Vagina (tissue), 2 donors: ENCODE results near the gene MYH14.

Experiments
- POLR2A ChIP-seq, 2 donors: fragments of 450-650 bp; IDR thresholded peaks; one replicate each; pipeline ENCODE4 v1.6.1; 2017; ENCODE audit warnings: antibody characterized with exemption in 2 of 2, mild to moderate bottlenecking in 2 of 2, moderate library complexity in 2 of 2
- POLR2AphosphoS5 ChIP-seq, 2 donors: sonication (generic); formaldehyde crosslinking; IDR thresholded peaks; one replicate each; pipeline ENCODE4 v1.9.0; 2017; ENCODE audit warnings: antibody characterized with exemption in 2 of 2, mild to moderate bottlenecking in 2 of 2, low read depth in 1 of 2; ENCODE audit not compliant: insufficient read depth in 1 of 2
- TF ChIP-seq, protein P1 (sequence below), 3 experiments: fragments of 450-650 bp in 2 of 3; fragments of 200-600 bp in 1 of 3; sonication (generic) in 1 of 3; IDR thresholded peaks; one replicate each; pipeline ENCODE4 v1.5.1; 2017 to 2019; ENCODE audit warnings: antibody characterized with exemption in 3 of 3, mild to moderate bottlenecking in 2 of 3, moderate library complexity in 2 of 3

DNA sequence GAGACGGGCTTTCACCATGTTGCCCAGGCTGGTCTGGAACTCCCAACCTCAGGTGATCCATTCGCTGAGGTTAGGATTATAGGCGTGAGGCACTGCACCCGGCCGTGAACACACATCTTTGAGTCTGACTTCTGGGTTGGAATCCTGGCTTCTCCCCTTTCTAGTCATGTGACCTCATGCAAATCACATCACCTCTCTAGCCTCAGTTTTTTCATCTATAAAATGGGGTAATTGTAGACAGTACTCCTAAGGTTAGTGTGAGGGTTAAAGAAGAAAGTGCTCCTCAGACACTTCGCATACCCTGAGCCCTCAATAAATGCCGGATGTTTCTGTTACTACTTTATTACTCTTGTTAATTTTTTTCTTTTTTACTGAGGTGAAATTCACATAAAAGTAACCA, 70.4 kb downstream of the MYH14 start:
- TF ChIP-seq, protein P1, sequence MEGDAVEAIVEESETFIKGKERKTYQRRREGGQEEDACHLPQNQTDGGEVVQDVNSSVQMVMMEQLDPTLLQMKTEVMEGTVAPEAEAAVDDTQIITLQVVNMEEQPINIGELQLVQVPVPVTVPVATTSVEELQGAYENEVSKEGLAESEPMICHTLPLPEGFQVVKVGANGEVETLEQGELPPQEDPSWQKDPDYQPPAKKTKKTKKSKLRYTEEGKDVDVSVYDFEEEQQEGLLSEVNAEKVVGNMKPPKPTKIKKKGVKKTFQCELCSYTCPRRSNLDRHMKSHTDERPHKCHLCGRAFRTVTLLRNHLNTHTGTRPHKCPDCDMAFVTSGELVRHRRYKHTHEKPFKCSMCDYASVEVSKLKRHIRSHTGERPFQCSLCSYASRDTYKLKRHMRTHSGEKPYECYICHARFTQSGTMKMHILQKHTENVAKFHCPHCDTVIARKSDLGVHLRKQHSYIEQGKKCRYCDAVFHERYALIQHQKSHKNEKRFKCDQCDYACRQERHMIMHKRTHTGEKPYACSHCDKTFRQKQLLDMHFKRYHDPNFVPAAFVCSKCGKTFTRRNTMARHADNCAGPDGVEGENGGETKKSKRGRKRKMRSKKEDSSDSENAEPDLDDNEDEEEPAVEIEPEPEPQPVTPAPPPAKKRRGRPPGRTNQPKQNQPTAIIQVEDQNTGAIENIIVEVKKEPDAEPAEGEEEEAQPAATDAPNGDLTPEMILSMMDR (IDR thresholded peaks at IDR 0.05): no peak
- TF ChIP-seq POLR2A (IDR thresholded peaks at IDR 0.05) (no peak), POLR2AphosphoS5 (IDR thresholded peaks at IDR 0.05; ENCODE audit: insufficient read depth in 1 of 2, low read depth in 1 of 2) (no peak)
